HEK293 (cell line): ENCODE results near the gene ARHGAP25.

ENCODE experiments used
- CTCF ChIA-PET: fragments of 350-600 bp; formaldehyde crosslinking; extraction: SDS; loops from one replicate; lab custom pipeline; 2021; ENCODE audit warnings: antibody characterized with exemption; lab: Yijun Ruan, JAX
- POLR2A ChIA-PET: fragments of 300-600 bp; formaldehyde crosslinking; extraction: SDS; loops from one replicate; lab custom pipeline; 2020; ENCODE audit warnings: antibody characterized with exemption, inconsistent platforms; lab: Yijun Ruan, JAX
- H3K27ac ChIP-seq: fragments of 200-500 bp; sonication (Bioruptor generic); 2 replicates; pipeline ENCODE4 v1.5.1; 2014; ENCODE audit warnings: low read depth, low read length, control low read depth, inconsistent platforms; ENCODE audit errors: extremely low read depth
- H3K36me3 ChIP-seq, 2 experiments: fragments of 200-500 bp in 1 of 2; sonication (Bioruptor generic) in 1 of 2; 1 replicate in 1 of 2; 2 replicates in 1 of 2; pipeline ENCODE4 v1.5.1; 2014 to 2017; ENCODE audit warnings: inconsistent platforms in 2 of 2, low read length in 2 of 2; ENCODE audit not compliant: control insufficient read depth in 2 of 2, insufficient read depth in 1 of 2
- H3K4me1 ChIP-seq: fragments of 200-500 bp; sonication (Bioruptor generic); 2 replicates; pipeline ENCODE4 v1.5.1; 2014; ENCODE audit warnings: mild to moderate bottlenecking, low read length, inconsistent platforms; ENCODE audit not compliant: control insufficient read depth, insufficient read depth
- H3K4me3 ChIP-seq: 2 replicates; pipeline ENCODE4 v1.5.1; 2011; ENCODE audit warnings: low read depth, mild to moderate bottlenecking, control low read depth, low read length, moderate library complexity
- H3K9me3 ChIP-seq: fragments of 200-500 bp; sonication (Bioruptor generic); 2 replicates; pipeline ENCODE4 v1.5.1; 2014; ENCODE audit warnings: low read depth, low read length, inconsistent platforms; ENCODE audit not compliant: control insufficient read depth, insufficient read depth
- HOXA7 ChIP-seq: sonication (generic); formaldehyde crosslinking; IDR thresholded peaks from 2 replicates; pipeline ENCODE4 v1.8.1; 2022; ENCODE audit warnings: missing genetic modification reagents, borderline replicate concordance
- MYNN ChIP-seq: fragments of 450-650 bp; formaldehyde crosslinking; IDR thresholded peaks from 2 replicates; pipeline ENCODE4 v1.5.1; 2016; ENCODE audit warnings: missing biosample characterization, missing genetic modification characterization, borderline replicate concordance
- ZNF133 ChIP-seq: fragments of 450-650 bp; formaldehyde crosslinking; IDR thresholded peaks from 2 replicates; pipeline ENCODE4 v1.5.1; 2016; ENCODE audit warnings: missing biosample characterization, missing genetic modification characterization
- ZNF23 ChIP-seq: fragments of 450-650 bp; formaldehyde crosslinking; IDR thresholded peaks from 2 replicates; pipeline ENCODE4 v1.5.1; 2016; ENCODE audit warnings: missing biosample characterization, missing genetic modification characterization, borderline replicate concordance
- ZNF621 ChIP-seq: fragments of 450-650 bp; formaldehyde crosslinking; IDR thresholded peaks from 2 replicates; pipeline ENCODE4 v1.5.1; 2017; ENCODE audit warnings: missing biosample characterization, missing genetic modification characterization
- ZNF623 ChIP-seq: fragments of 450-650 bp; formaldehyde crosslinking; IDR thresholded peaks from 2 replicates; pipeline ENCODE4 v1.5.1; 2016; ENCODE audit warnings: missing biosample characterization, missing genetic modification characterization
- ZNF626 ChIP-seq: fragments of 450-650 bp; sonication (Bioruptor Pico); formaldehyde crosslinking; IDR thresholded peaks from 2 replicates; pipeline ENCODE4 v1.5.1; 2018; ENCODE audit warnings: missing biosample characterization, missing genetic modification characterization, inconsistent platforms
- ZNF791 ChIP-seq: fragments of 450-650 bp; formaldehyde crosslinking; IDR thresholded peaks from 2 replicates; pipeline ENCODE4 v1.5.1; 2016; ENCODE audit warnings: missing biosample characterization, missing genetic modification characterization
- TF ChIP-seq, protein P1 (sequence below): fragments of 450-650 bp; formaldehyde crosslinking; IDR thresholded peaks from 2 replicates; pipeline ENCODE4 v1.5.1; 2016; ENCODE audit warnings: missing biosample characterization, missing genetic modification characterization
- TF ChIP-seq, protein P2 (sequence below): fragments of 450-650 bp; formaldehyde crosslinking; IDR thresholded peaks from 2 replicates; pipeline ENCODE4 v1.5.1; 2016; ENCODE audit warnings: missing biosample characterization, missing genetic modification characterization
- TF ChIP-seq, protein P3 (sequence below): fragments of 450-650 bp; formaldehyde crosslinking; IDR thresholded peaks from 2 replicates; pipeline ENCODE4 v1.5.1; 2016; ENCODE audit warnings: missing biosample characterization, missing genetic modification characterization, borderline replicate concordance
- TF ChIP-seq, protein P4 (sequence below): fragments of 450-650 bp; formaldehyde crosslinking; IDR thresholded peaks from 2 replicates; pipeline ENCODE4 v1.5.1; 2016; ENCODE audit warnings: missing biosample characterization, missing genetic modification characterization

Gene ARHGAP25

DNA sequence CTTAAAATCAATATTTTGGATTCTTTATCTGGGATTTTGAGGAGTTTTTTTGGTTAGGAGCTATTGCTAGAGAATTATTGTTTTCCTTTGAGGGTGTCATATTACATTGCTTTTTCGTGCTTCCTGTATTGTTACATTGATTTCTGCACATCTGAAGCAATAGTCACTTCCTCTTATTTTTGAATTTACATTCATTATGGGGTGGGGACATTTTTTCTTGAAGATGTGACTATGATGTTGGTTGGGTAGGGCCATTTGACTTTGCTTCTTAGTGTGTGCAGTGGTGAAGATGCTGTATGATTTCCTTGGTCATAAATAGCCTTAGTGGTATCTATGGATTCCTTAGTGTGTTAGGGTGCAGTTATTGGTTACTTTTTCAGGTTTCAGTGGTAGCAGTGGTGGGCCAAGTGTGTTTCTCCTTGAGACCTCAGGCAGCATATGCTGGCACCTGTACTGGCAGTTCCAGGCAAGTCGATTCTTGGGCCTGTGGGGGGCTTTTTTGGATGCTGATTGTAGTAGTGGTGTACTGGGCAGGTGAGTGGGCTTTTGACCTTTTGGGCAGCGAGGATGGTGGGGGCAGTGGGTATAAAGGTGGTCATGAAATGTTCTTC is 61.8 kb downstream of the ARHGAP25 start:
- H3K36me3 ChIP-seq = no peaks in the 10 kb centered on the region
- H3K9me3 ChIP-seq = no peaks in the 10 kb centered on the region; the same call in 1 of the 2 replicates
- ChIA-PET CTCF (interaction anchor here (0.6 kb wide), 1 partner anchor 45 kb away, joined by 3 read pairs; no protein-coding TSS in a partner anchor), POLR2A (no interaction called here)
- H3K4me1 ChIP-seq = no peaks in the 10 kb centered on the region
- no peak overlapping the region for H3K27ac ChIP-seq
- TF ChIP-seq, protein P1, sequence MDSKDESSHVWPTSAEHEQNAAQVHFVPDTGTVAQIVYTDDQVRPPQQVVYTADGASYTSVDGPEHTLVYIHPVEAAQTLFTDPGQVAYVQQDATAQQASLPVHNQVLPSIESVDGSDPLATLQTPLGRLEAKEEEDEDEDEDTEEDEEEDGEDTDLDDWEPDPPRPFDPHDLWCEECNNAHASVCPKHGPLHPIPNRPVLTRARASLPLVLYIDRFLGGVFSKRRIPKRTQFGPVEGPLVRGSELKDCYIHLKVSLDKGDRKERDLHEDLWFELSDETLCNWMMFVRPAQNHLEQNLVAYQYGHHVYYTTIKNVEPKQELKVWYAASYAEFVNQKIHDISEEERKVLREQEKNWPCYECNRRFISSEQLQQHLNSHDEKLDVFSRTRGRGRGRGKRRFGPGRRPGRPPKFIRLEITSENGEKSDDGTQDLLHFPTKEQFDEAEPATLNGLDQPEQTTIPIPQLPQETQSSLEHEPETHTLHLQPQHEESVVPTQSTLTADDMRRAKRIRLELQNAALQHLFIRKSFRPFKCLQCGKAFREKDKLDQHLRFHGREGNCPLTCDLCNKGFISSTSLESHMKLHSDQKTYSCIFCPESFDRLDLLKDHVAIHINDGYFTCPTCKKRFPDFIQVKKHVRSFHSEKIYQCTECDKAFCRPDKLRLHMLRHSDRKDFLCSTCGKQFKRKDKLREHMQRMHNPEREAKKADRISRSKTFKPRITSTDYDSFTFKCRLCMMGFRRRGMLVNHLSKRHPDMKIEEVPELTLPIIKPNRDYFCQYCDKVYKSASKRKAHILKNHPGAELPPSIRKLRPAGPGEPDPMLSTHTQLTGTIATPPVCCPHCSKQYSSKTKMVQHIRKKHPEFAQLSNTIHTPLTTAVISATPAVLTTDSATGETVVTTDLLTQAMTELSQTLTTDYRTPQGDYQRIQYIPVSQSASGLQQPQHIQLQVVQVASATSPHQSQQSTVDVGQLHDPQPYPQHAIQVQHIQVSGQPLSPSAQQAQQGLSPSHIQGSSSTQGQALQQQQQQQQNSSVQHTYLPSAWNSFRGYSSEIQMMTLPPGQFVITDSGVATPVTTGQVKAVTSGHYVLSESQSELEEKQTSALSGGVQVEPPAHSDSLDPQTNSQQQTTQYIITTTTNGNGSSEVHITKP (tag by site-specific recombination) = no peak
- no peak for TF ChIP-seq ZNF133 (tag by site-specific recombination)
- TF ChIP-seq, protein P2, sequence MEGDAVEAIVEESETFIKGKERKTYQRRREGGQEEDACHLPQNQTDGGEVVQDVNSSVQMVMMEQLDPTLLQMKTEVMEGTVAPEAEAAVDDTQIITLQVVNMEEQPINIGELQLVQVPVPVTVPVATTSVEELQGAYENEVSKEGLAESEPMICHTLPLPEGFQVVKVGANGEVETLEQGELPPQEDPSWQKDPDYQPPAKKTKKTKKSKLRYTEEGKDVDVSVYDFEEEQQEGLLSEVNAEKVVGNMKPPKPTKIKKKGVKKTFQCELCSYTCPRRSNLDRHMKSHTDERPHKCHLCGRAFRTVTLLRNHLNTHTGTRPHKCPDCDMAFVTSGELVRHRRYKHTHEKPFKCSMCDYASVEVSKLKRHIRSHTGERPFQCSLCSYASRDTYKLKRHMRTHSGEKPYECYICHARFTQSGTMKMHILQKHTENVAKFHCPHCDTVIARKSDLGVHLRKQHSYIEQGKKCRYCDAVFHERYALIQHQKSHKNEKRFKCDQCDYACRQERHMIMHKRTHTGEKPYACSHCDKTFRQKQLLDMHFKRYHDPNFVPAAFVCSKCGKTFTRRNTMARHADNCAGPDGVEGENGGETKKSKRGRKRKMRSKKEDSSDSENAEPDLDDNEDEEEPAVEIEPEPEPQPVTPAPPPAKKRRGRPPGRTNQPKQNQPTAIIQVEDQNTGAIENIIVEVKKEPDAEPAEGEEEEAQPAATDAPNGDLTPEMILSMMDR (tag by site-specific recombination) = no peak
- TF ChIP-seq HOXA7 (CRISPR knock-in tag) = no peak
- no peak for TF ChIP-seq ZNF621 (tag by site-specific recombination)
- no peak for TF ChIP-seq ZNF626 (tag by site-specific recombination)
- TF ChIP-seq, protein P3, sequence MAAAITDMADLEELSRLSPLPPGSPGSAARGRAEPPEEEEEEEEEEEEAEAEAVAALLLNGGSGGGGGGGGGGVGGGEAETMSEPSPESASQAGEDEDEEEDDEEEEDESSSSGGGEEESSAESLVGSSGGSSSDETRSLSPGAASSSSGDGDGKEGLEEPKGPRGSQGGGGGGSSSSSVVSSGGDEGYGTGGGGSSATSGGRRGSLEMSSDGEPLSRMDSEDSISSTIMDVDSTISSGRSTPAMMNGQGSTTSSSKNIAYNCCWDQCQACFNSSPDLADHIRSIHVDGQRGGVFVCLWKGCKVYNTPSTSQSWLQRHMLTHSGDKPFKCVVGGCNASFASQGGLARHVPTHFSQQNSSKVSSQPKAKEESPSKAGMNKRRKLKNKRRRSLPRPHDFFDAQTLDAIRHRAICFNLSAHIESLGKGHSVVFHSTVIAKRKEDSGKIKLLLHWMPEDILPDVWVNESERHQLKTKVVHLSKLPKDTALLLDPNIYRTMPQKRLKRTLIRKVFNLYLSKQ (tag by site-specific recombination) = no peak
- TF ChIP-seq ZNF23 (tag by site-specific recombination) = no peak
- TF ChIP-seq, protein P4, sequence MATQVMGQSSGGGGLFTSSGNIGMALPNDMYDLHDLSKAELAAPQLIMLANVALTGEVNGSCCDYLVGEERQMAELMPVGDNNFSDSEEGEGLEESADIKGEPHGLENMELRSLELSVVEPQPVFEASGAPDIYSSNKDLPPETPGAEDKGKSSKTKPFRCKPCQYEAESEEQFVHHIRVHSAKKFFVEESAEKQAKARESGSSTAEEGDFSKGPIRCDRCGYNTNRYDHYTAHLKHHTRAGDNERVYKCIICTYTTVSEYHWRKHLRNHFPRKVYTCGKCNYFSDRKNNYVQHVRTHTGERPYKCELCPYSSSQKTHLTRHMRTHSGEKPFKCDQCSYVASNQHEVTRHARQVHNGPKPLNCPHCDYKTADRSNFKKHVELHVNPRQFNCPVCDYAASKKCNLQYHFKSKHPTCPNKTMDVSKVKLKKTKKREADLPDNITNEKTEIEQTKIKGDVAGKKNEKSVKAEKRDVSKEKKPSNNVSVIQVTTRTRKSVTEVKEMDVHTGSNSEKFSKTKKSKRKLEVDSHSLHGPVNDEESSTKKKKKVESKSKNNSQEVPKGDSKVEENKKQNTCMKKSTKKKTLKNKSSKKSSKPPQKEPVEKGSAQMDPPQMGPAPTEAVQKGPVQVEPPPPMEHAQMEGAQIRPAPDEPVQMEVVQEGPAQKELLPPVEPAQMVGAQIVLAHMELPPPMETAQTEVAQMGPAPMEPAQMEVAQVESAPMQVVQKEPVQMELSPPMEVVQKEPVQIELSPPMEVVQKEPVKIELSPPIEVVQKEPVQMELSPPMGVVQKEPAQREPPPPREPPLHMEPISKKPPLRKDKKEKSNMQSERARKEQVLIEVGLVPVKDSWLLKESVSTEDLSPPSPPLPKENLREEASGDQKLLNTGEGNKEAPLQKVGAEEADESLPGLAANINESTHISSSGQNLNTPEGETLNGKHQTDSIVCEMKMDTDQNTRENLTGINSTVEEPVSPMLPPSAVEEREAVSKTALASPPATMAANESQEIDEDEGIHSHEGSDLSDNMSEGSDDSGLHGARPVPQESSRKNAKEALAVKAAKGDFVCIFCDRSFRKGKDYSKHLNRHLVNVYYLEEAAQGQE (tag by site-specific recombination) = no peak
- no peak for TF ChIP-seq ZNF791
- no peak overlapping the region for H3K4me3 ChIP-seq

DNA sequence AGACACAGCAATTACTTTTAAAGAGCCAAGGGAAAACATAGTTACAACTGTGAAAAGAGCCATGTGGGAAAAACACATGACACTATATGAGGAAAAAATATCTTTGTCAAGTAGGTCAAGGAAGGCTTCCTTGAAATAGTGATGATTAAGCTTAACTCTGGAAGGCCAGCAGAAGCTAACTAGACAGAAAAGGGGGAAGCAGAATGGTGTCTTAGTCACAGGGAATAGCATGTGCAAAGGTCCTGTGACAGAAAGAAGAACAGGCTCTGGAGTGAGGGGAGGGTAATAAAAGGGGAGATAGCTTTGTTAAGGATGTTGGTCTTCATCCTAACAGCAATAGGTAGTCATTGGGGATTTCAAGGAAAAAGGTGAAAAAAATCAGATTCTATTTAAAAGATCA is 64.0 kb downstream of the ARHGAP25 start:
- Histone ChIP-seq H3K4me1 (no peaks in the 10 kb centered on the region), H3K27ac (no peak overlapping the region), H3K36me3 (no peaks in the 10 kb centered on the region), H3K9me3 (no peaks in the 10 kb centered on the region), H3K4me3 (no peak overlapping the region)
- ChIA-PET POLR2A (interaction anchor here (0.7 kb wide), 1 partner anchor 26 kb away, joined by 3 read pairs; no protein-coding TSS in a partner anchor), CTCF (interaction anchor here (0.9 kb wide), 1 partner anchor 47 kb away, joined by 4 read pairs; no protein-coding TSS in a partner anchor)
- TF ChIP-seq ZNF623 (tag by site-specific recombination) (peak; percentile 89), MYNN (tag by site-specific recombination) (no peak)
